ENCODE results near the gene ALDH1L2. TPM values are rescaled to one million over a fixed set of nuclear protein-coding genes. Genes with fewer than 3 reads are reported as not detected.

ALDH1L2 gene
- total RNA-seq, 1 experiment from 2014 or later: 1.9 TPM

GRCh38 chr12:105013892-105014291 is 70.4 kb downstream of the ALDH1L2 start:
- Histone ChIP-seq H2BK12ac (ENCODE audit: insufficient read length, low read depth, low read length) (no peak overlapping the region), H3K27me3 (ENCODE audit: insufficient read depth, low read length) (no peaks in the 10 kb centered on the region), H3T11ph (ENCODE audit: low read length) (no peak overlapping the region), H3K79me1 (ENCODE audit: insufficient read depth, low read depth, low read length, poor library complexity, severe bottlenecking) (no peaks in the 10 kb centered on the region), H3K23ac (ENCODE audit: insufficient read length, low read depth, low read length) (no peak overlapping the region), H3K4ac (ENCODE audit: low read depth, low read length) (no peak overlapping the region), H3K18ac (ENCODE audit: insufficient read length, low read depth, low read length) (no peak overlapping the region), H3K9ac (ENCODE audit: extremely low read depth, insufficient read length, low read length) (no peak overlapping the region), H4K91ac (ENCODE audit: insufficient read length, low read depth, low read length) (no peak overlapping the region), H3K4me2 (ENCODE audit: insufficient read depth, insufficient read length, low read length) (no peak overlapping the region), H3K14ac (ENCODE audit: insufficient read depth, low read length) (no peak overlapping the region), H2AFZ (ENCODE audit: low read length) (no peak overlapping the region), H3K4me1 (ENCODE audit: insufficient read depth, low read length) (no peaks in the 10 kb centered on the region), H2BK5ac (ENCODE audit: insufficient read length, low read length) (no peak overlapping the region), H3K9me3 (ENCODE audit: control insufficient read depth, low read depth, low read length) (no peaks in the 10 kb centered on the region), H3K27ac (ENCODE audit: insufficient read length, low read depth, low read length) (no peak overlapping the region), H3K23me2 (ENCODE audit: insufficient read length, low read depth, low read length, poor library complexity, severe bottlenecking) (no peaks in the 10 kb centered on the region), H2BK20ac (ENCODE audit: low read depth, low read length, poor library complexity, severe bottlenecking) (no peak overlapping the region), H4K5ac (ENCODE audit: insufficient read length, low read depth, low read length) (no peak overlapping the region), H2BK120ac (ENCODE audit: low read depth, low read length, poor library complexity, severe bottlenecking) (no peak overlapping the region), H3K56ac (ENCODE audit: insufficient read length, low read depth, low read length) (no peak overlapping the region), H2BK15ac (ENCODE audit: low read depth, low read length) (no peak overlapping the region), H4K8ac (replicated peaks; ENCODE audit: insufficient read length, low read depth, low read length) (no peak overlapping the region), H2AK5ac (ENCODE audit: insufficient read length, low read length) (no peak overlapping the region), H4K20me1 (ENCODE audit: control insufficient read depth, insufficient read depth, insufficient read length) (no peaks in the 10 kb centered on the region), H3K79me2 (ENCODE audit: insufficient read depth, low read length) (no peaks in the 10 kb centered on the region)
- Mint-ChIP-seq H3K27me3 (ENCODE audit: low read depth) (no peaks in the 10 kb centered on the region), H3K27ac (0 out of 7 replicates have a peak overlapping the region, but pooled peaks of 1 of the 3 experiments have one; percentile 25), H3K36me3 (ENCODE audit: insufficient read depth in 1 of 3, low read depth in 3 of 3) (peaks cover 50 to 54% (median 52%) of the 10 kb centered on the region in 3 experiments), H3K4me3 (no peak overlapping the region), H3K4me1 (peaks cover 2 to 4% of the 10 kb centered on the region in 2 experiments), H3K9me3 (peaks cover 18 to 25% of the 10 kb centered on the region in 2 experiments)
- DNase-seq: no peak
- no CpG with 5 or more reads among the region's 9 CpGs for WGBS (ENCODE audit: extremely low coverage, insufficient read length, low lambda C conversion rate)
- TF ChIP-seq, protein P1, sequence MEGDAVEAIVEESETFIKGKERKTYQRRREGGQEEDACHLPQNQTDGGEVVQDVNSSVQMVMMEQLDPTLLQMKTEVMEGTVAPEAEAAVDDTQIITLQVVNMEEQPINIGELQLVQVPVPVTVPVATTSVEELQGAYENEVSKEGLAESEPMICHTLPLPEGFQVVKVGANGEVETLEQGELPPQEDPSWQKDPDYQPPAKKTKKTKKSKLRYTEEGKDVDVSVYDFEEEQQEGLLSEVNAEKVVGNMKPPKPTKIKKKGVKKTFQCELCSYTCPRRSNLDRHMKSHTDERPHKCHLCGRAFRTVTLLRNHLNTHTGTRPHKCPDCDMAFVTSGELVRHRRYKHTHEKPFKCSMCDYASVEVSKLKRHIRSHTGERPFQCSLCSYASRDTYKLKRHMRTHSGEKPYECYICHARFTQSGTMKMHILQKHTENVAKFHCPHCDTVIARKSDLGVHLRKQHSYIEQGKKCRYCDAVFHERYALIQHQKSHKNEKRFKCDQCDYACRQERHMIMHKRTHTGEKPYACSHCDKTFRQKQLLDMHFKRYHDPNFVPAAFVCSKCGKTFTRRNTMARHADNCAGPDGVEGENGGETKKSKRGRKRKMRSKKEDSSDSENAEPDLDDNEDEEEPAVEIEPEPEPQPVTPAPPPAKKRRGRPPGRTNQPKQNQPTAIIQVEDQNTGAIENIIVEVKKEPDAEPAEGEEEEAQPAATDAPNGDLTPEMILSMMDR (conservative IDR thresholded peaks at IDR 0.05): no peak

Data from H9 (cell line).